HG02642 (cell line): ENCODE results near the gene CTSW.
A peak's percentile ranks its signal among the peaks of the same experiment; 100 is the strongest.

ENCODE experiments used
- ATAC-seq: cut with Tn5 transposase; IDR thresholded peaks from one replicate; pipeline ENCODE4 v1.9.1; 2021; ENCODE audit warnings: mild to moderate bottlenecking; ENCODE audit not compliant: unreplicated experiment, poor library complexity

The CTSW gene

DNA sequence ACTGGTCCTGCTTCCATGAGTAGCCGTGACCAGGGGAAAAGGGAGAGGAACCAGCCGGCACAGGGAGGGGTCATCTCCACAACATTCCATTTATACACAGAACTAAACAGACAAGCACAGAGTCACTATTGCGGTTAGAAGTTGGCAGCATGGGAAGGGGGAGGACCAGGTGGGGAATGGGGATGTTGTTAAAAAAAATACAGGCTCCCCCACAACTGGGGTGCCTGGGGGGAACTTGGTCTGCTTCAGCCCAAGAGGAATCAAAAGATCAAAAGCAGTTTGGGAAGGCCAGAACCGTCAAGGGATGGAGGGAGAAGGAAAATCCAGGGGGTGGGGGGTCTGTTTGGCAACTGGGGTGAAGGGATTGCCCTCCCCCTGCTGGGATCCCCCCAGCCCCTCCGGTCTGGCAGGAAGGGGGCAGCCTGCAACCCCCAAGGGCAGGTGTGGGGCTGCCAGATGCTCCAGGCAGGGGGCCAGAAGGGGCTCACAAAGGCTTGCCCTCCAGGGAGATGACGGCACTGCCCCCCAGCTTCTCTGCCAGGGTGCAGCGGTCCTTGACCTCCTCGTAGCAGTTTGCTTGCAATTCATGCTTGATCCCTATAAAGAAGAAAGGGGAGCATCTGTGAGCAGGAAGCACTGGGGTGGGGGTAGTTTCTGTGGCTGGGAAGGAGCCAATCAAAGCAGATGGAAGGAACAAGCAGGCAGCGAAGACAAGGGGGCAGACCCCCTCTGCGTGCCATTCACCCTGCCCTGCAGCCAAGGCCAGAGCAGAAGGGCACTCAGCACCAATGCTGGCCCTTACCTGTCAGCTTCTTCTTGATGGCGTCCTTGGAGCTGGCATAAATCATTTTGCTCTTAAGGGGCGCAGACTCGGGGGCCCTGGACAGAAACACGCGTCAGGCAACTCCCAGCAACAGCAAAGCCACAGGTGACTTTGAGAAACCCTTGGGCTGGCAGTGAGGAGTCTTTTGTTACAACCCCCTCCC is 24.5 kb upstream of the CTSW start:
- no peak for ATAC-seq

- ATAC-seq: no peak
Measured at GRCh38 chr11:65855927-65856363, 23.7 kb upstream of the CTSW start.

DNA sequence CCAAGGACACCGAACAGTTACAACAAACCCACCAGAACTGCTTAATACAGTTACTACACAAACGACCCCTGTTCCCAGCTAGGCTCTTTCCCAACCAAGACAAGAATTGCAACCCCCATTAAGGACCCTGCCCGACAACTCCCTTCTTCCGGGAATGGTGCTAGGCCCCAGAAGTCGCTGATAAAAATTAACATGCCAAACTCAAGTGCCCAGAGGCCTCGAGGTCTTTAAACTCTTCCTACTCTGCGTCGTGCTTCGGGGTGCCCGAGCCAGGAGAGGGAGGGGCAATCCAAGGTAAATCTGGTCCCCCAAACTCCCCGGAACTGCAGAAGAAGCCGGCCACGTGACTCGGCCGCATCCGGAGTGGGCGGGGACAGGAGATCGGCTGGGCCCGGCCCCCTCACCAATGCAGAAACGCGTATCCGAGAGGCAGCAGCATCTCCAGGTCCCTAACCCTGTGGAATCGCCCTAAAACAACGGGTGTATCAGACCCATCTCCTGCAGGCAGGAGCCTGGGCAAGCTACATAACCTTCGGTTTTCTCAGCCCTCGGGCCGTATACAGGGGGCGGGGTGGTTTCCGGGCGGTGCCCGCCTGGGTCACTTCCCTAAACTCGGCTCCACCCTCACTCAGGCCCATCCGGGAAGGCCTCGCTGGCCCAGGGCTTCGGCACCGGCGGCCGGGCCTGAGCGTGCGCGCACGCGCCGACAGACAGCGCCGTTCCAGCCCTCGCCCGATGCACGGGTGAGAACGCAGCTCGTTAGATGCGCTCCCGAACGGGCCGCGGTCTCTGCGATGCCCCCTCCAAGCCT is 22.7 kb upstream of the CTSW start:
- ATAC-seq: peak; percentile 22

DNA sequence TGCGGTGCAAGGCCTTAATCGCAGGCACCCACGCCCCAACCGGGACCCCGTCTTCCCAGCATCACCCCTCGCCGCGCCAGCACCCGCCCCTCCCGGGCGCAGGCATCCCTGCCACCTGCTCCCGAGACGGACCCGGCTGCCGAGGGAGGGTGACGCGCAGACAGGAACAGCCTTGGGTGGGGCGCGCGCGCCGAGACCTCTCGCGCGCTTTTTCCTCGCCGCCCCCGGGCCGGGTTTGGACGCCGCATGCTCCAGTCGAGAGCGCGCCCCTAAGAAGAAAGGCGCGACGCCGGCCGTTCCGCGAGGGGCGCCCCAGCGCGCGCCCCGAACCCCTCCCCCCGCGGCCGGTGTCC is 22.2 kb upstream of the CTSW start:
- ATAC-seq: peak; percentile 3

- ATAC-seq: peak; percentile 55
Measured at GRCh38 chr11:65857853-65858680, 21.6 kb upstream of the CTSW start, which contains the start of gene CFL1. CFL1 (minus strand) TSS chr11:65858180; CDS start chr11:65858099, 81 bp downstream.

GRCh38 chr11:65858681-65859087 is 21.0 kb upstream of the CTSW start:
- no peak for ATAC-seq

DNA sequence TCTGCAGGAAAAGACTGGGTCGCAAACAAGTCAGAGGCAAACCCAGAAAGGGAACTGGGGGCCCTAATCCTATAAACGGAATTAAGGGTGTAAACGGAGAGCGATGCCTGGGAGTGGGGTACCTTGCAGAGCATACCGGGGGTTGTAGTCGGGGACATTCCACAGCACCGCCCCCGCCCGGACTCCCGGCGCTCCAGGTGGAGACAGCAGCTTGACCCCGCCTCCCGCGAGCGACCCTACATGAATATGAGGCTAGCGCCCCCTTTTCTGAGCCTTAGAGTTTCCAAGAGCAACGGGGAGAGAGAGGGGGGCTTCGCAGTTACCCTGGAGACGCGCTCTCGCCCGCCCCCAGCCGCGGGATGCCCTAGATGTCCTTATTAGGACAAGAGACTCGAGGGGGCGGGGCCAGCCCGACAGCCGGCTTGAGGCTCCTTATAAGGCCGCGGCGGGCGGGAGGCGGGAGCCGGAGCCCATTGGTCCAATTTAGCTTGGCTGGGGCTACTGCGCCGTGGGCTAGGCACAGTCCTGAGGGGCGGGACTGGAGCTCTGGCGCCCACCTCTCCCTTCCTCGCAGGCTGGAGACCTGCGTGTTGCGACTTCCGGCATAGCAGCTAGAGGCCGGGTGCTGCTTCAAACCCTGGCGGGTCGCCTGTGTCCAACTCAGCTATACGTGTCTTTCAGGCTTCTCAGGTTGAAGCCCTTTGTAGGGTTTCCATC is 20.4 kb upstream of the CTSW start:
- peak; percentile 50 for ATAC-seq

DNA sequence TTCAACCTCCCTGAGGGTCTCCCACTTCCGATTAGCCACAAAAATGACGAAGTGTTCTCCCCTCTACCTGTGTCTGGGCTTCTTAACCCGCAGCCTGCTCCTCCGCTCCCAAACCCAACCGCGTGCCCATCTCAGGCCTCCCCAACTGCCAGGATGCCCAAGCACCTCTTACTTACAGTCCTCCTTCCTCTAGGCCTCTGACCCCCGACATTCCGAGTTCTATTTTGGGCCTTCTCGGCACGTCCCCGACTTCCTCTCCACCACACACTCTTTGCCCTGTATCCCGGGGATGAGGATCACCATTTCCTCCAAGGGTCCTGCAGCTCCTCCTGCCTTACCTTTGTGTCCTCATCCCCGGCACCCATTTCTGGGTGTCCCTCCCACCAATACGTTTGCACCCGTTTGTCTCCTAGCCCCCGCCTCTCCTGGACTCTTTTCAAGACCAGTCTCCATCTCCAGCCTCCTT is 19.8 kb upstream of the CTSW start:
- ATAC-seq: no peak

DNA sequence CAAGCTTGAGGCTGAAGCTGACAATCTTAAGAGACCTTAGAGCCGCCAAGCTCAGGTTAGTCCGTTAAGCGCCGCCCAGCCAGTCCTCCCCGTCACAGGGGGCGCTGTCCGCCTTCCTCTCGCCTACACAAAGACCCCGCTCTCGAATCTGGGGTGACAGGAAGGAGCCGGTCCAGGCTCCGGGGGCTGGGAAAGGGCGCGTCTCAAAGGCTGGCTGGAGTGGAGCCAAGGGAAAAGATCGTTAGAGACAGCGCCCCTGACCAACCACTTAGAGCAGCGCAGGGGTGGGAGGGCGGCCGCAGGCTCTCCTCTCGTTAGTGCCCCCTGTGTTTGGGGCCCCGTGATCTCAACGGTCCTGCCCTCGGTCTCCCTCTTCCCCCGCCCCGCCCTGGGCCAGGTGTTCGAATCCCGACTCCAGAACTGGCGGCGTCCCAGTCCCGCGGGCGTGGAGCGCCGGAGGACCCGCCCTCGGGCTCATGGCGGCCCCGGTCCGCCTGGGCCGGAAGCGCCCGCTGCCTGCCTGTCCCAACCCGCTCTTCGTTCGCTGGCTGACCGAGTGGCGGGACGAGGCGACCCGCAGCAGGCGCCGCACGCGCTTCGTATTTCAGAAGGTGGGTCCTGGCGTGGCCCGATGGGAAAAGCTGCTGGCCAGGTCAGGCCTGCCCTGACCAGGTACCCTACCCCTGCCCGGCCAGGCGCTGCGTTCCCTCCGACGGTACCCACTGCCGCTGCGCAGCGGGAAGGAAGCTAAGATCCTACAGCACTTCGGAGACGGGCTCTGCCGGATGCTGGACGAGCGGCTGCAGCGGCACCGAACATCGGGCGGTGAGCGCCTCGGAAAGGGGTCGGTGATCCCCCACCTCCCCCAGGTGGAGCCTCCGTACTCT is 19.1 kb upstream of the CTSW start, which contains the start of gene MUS81:
TSS of gene MUS81 (plus strand) at position 156 of the 887 bp plus-strand sequence. CDS start at position 477, 321 bp downstream.
- peak; percentile 33 for ATAC-seq

- ATAC-seq: no peak
Measured at GRCh38 chr11:65861165-65861505, 18.5 kb upstream of the CTSW start.

DNA sequence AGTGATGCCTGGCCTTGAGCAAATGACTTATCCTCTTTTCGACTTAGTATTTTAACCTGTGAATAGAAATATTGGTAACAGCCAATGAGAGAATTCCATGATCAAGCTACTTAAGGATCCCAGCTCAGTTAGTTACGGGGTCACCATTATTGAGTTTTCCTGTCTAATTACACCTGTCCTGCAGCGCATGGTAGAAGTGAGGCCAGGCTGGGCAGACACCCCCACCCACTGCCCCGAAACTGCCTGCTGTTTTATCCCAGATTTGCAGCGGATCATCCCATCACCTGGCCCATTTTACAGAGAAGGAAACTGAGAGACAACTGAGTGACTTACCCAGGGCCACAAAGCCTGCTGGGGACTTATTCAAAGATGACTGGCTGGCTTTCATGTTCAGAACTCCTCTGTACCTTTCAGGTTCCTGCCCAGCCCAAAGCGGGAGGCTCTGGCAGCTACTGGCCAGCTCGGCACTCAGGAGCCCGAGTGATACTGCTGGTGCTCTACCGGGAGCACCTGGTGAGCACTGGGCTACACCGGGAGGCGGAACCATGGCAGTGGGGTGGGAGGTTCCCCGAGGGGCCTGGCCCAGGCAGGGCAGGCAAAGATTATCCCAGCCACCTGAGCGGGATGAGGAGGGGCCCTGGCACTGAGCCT is 18.0 kb upstream of the CTSW start:
- ATAC-seq: no peak

DNA sequence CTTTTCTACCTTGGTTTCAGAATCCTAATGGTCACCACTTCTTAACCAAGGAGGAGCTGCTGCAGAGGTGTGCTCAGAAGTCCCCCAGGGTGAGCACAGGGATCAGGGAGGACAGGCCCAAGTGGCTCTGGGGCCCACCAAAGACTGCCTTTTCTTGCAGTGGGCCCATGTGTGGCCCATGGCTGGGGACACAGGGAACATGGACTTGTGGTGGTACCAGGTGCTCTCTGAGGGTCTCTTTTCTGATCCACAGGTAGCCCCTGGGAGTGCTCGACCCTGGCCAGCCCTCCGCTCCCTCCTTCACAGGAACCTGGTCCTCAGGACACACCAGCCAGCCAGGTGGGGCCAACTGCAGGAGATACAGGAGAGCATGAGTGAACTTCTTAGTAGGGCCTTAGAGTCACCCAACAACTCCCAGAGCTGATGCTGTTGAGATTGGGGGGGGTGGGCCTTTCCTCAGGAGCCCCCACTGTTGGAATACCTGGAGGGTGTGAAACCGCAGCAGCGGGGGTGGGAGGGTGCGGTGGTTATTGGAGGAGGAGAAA is 17.4 kb upstream of the CTSW start:
- ATAC-seq: no peak

DNA sequence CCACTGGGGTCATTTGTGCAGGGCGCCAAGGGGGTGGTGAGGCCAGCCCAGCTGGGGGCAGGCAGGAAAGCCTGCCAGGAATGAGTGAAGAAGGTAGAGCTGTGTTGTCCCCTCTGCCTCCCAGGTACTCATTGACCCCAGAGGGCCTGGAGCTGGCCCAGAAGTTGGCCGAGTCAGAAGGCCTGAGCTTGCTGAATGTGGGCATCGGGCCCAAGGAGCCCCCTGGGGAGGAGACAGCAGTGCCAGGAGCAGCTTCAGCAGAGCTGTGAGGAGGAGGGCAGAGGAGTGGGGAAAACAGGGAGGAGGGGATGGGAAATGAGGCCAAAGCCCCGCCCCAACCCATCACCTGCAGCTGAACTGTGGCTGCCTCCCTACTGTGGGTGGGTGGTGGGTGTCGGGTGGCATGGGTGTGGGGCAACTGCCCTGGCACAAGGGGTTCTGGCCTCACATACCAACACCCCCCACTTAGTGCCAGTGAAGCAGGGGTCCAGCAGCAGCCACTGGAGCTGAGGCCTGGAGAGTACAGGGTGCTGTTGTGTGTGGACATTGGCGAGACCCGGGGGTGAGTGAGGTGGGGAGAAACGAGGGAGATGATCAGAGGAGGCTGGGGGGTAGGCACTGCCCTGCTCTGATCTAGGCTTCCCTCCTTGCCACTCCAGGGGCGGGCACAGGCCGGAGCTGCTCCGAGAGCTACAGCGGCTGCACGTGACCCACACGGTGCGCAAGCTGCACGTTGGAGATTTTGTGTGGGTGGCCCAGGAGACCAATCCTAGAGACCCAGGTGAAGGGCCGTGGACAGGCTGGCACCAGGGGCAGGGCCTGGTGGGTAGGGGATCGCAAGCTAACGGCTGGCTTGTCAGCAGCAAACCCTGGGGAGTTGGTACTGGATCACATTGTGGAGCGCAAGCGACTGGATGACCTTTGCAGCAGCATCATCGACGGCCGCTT is 16.4 kb upstream of the CTSW start:
- ATAC-seq: no peak

DNA sequence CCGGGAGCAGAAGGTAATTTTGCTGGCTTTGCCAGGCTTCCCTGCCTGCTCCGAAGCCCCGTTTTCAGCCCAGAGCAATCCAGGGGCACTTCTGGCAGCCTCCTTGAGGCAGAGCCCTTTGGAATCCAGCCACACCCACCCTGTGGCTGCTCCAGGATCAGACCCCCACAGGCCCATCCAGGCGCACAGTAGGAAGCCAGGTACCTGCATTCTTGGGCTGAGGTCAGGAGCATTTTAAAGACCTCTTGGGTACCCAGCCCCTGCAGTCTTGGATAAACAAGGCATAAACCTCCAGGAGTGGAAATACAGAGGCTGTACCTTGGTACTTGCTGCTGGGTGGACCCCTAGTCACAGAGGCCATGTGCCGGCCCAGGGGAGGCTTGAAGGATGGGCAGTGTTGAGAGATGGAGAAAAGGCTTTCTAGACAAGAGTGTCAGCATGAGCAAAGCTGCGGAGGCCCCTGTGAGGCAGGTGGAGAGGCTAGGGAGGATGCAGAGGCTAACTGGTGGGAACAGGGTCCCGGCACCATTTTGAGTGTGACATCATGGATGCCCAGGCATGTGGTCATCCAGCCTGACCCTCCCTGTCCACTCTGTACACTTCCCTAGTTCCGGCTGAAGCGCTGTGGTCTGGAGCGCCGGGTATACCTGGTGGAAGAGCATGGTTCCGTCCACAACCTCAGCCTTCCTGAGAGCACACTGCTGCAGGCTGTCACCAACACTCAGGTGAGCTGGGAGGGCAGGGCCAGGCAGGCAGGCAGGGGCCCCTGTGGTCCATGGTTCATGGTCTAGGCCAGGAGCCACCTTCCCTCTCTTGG is 15.5 kb upstream of the CTSW start:
- ATAC-seq: no peak

DNA sequence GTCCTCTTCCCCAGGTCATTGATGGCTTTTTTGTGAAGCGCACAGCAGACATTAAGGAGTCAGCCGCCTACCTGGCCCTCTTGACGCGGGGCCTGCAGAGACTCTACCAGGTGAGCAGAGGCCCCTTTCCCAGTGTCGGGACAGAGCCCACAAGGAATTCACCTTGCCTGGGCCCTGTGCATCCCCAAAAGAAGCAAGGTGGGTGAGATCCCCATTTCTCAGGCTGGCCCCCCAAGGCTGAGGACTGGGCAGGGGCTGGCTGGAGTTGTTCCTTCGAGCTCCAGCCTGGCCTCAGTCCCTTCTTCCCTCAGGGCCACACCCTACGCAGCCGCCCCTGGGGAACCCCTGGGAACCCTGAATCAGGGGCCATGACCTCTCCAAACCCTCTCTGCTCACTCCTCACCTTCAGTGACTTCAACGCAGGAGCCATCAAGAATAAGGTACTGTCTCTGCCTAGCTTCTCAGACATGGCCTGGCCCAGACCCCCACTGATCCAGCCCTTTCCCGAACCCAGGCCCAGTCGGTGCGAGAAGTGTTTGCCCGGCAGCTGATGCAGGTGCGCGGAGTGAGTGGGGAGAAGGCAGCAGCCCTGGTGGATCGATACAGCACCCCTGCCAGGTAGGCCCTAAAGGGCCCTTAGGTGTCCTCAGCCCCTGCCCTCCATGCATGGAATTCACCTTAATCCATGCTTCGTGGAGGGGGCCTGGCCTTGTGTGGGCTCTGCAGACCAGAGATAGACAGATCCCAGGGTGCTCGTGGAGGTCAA is 14.7 kb upstream of the CTSW start:
- no peak for ATAC-seq
